ENCODE measurements around the gene ADAM12. TPM values are rescaled to one million over a fixed set of nuclear protein-coding genes. Genes with fewer than 3 reads are reported as not detected.
A peak's percentile ranks its signal among the peaks of the same experiment; 100 is the strongest.

The ADAM12 gene
- total RNA-seq, 1 donor from 2014 or later = 24.7 TPM

DNA sequence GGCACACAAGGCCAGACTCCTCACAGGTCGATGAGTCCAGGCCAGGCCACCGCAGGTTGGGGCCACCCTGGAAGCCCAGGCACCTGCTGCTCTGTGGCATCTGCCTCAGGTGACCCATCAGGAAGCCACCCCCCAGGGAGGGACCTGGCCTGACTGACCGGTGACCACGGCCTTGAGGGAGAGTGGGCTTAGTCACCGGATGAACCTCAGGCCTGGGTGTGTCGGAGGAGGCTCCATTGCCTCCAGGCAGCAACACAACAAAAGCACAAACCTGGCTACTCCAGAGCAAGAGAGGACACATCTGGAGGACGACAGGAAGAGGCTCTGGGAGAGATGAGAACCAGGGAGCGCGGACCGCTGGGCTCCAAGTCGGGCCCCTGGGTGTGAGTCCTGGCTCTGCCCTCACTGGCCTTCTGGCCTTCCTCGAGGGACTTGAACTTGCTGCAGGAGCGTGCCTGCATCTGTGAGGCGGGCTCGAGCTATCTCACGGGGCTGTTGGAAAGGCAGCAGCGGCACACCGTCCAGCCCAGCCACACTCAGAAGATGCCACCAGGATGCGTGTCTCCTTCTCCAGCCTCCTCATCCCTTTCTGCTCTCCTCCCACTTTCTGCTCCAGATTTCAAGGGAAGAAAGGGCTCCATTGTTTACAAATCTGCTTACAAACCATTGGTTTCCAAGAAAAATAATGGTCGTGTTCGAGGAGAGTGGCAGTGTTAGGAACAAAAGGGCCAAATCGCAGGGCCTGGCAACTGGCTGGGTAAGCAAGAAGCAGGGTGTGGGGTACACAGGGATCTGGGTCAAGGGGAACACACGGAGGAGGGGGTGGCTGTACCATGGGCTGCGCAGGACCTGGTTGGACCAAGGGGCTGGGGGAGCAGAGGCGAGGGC, 152.9 kb downstream of the ADAM12 start:
- DNase-seq = no peak

DNA sequence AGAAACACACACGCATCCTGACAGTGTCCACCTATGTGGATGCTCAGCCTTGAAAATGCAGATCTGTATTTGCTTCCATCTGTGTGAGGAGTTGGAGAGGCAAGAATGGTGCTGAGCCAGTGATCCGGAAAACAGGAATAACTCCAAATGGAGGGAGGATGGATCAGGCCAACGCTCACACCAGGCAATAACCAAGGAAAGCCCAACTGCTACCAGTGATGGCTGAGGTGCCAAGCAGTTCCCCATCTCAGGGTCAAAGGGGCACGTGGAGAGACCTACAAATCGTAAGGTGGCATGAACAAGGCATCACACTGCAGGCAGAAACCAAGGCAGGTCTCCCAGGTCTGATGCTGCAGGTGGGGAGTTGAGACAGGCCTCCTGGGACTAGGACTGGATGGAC, 153.6 kb downstream of the ADAM12 start:
- DNase-seq = no peak

DNA sequence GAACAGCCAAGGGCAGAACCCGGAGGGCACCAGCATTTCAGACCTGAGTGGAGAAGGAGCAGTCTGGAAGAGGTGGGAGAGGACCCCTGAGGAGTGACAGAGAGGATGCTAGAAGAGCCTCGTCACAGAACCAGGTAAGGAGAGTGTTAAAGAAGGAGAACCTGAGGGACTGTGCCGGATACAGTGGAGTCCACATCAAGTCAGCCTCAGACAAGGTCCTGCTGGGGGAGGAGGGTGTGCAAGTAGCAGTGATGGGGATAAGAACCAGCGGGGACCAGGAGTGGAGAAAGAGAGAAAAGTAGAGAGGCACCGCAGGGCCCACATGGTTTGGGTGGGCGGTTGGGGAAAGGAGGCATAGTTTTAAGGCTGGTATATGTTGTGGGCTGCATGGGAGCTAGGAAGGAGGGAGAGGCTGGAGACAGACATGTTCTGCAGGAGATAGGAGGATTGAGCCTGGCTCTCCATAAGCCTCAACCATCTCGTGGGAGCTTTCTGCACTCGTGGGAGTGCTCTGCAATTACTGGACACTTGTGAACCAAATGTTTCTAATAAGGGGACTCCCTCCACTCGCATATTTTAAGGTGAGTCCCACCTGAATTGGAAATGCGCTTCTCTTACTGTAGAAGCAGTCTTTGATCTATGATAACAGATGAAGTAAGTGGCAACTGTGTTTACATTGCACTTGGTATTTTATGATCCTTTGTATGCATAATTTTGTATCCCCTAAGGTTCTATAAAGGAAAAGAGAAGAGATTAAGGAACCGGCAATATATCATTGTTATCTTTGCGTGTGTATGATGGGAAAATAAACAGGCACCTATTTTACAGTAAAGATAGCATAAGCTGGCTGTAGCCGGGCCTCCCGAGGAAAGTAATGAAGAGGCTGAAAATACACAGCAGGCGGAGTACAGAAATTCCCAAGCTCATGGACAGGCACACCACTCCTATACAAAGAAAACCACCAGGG, 154.8 kb downstream of the ADAM12 start:
- DNase-seq = no peak

DNA sequence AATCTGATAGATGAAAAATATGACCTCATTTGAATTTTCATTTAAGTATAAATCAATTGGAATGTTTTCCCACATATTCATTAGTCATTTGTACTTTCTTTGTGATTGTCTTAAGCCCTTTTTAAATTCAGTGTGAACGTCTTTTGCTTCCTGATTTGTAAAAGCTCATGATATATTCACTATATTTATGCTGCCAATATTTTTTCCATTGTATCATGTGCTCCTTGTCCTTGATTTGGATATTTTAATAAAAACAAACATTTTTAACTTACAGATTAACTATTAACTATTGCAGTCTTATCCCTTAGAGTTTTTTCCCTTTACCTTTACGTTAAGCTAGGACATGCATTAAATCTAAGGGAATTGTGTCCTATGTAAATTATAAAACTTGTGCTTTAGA, 157.7 kb downstream of the ADAM12 start:
- DNase-seq = no peak

DNA sequence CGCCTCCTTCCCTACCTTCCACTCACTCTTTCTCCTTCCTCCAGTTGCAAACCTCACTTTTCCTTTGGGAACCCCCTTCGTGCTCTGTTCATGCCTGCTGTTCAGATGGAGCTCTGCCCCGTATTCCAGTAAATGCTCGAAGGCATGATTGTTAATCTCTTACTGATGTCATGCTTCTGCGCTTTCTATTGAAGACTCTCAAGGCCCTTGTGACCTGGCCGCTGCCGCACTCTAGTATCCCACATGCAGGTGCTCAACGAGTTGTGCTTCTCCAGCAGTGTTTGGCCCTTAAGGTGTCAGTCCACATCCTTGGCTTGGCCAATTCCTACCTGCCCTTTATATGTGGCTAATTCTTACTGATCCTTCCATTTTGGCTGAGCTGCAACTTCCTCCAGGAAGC, 158.6 kb downstream of the ADAM12 start:
- no peak for DNase-seq

DNA sequence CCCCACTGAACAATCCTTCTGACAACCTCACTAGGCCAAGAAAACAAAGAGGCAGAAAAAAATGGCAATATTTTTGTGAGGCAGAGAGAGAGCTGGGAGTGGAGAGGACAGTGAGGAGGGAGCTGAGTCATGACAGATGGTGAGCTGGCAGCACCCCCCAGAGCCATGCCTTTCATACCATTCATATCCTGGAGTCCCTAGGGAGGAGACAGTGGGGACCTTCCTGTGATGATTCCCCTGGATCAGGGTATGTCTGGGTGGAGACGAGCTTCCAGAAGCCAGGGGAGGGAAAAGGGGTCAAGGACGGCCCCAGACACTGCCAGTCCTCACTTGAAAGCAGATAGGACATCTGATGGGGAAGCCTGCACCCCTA, 160.5 kb downstream of the ADAM12 start:
- DNase-seq = no peak

DNA sequence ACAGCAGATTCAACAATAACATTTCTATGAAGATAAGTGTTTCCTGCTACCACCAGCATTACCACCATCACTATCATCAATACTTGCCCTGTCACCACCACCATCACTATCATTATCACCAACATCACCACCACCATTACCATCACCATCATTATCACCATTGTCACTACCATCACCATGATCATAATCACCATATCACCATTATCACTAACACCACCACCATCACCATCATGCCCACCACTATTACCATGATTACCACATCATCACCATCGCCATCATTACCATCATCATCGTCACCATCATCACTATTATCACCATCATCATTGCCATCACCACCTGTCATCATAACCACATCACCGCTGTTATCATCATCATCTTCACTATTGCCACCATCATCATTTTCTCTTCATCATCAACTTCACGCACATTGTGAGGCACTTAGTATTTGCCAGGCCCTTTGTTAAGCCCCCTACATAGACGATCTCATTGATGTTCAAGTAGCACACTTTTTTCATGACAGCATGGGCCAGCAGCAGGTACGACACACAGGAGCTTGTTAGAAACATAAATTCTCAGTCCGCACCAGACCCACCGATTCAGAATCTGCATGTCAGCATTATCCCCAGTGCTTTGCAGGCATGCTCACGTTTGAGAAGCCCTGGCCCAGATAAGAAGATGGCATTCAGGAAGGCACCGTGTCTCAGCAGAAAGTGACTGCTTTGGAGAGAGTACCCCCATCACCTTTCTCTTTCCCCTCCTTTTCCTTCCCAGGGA, 161.1 kb downstream of the ADAM12 start:
- DNase-seq = no peak

DNA sequence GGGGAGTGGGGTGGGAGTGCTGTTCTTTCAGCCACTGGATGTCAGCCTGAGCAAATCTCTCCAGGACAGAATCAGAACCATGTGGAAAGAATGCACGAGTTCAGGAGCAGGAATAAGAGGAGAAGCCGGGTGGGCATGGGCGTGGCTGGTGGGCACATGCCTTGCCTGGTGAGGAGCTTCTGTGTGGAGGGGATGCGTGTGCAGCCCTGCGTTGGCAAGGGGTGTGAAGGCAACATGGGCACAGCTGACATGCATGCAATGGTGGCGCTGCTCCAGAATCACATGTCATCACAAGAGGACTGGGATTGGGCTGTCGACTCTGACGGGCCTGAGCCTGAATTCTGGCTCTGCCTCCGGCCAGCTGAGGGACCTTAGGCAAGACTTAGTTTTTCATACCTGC, 162.1 kb downstream of the ADAM12 start:
- no peak for DNase-seq

DNA sequence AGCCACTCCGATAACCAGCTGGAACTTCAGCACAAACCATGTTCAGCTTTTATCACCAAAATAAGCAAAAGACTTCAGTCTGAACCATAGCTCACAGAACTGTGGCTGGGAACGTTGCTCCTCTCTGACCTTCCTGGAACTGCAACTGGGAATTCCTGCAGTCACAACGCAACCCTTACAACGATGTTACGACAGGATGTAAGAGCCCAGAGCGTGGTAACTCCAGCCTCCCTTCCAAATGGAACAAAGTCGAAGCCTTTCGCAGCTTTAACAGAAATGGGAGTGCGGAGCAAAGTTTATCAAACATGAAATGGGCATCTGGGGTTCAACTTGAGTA, 162.6 kb downstream of the ADAM12 start:
- no peak for DNase-seq

DNA sequence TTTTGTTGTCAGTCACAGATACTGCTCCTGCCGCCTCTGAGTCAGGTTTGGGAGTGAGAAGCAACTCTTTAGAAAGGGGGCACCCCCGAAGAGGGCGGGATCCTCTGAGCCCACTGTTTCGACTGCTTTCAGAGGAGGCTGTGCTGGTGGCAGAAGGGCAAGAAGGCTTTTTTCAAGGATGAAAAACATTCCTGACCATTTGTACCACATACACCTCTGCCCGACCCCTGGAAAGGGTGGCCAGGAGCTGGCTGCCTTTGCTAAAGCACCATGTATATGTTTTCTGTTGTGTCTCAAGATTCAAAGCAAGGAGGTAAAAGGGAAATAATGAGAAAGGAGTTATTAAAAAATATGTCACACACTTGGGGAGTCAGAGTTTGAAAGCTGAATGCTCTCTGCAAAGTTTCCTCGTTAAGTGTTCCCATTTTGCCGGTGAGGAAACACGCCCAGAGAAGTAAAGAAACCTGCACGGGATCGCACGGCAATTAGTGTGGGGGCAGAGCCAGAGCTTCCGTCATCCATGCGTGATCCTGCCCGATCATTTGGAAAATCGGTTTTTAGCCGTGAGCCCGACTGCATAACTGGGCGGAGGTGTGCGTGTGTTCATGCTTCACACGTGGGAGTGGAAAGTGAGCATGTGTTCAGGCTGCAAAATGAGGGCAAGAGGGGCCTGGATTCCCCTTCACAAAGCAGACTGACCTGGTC, 163.2 kb downstream of the ADAM12 start:
- no peak for DNase-seq

DNA sequence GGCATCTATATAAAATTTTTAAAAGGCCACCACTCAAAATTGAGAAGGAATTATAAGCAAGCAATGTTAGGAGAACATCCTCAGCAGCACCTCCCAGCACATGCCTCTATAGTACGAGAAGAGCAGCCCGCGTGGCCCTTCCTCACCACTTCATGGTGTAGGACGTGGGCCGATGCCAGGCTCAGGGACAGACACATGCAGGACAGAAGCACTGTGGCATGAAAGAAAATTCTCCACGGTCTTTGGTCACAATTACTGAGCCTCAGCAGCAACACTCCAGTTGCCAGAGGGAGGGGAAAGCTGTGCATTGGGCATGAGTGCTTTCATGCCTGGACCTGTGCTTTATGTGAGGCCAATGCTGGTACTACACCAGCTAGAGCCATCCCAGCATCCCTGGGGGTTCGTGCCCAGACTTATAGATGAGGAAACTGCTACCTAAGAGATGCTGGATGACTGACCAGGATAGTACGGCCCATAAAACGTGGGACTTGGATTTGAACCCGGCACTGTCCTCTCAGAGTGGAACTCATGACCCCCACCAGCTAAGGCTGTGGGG, 164.7 kb downstream of the ADAM12 start:
- DNase-seq = no peak

DNA sequence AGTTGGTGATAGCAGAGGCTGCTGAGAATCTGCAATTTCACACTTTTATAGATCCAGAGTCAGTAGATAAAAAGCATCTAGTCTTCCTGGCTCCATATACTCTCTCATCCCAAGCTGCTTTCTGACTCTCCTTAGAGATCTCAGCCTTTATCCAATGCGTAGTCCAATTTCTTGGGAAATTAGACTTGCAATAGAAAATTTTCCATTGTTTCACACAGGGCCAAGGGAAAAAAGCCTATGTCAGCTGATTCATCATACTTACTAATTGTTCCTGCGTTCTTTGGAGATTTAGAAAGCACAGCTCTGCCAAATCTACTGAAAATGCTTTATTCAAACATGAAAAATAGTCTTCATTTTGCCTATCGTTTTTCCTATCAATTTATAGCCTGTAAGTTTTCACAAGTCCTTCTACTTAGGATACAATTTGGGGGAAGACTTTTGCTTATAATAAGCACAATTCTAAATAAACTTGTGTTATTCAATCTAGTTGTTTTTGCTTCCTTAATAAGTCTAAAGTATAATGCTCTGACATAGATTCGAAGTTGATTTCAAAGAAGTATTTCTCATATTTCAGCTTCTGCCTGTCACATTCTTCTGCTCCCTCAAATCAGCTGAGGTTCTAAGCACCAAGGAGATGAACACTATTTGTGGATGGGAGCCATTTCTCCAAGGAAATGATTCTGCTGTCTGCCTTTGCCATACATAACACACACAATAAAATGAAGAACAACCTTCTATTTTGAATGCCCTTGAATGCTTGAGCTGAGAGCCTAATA, 165.4 kb downstream of the ADAM12 start:
- DNase-seq = peak; percentile 62

DNA sequence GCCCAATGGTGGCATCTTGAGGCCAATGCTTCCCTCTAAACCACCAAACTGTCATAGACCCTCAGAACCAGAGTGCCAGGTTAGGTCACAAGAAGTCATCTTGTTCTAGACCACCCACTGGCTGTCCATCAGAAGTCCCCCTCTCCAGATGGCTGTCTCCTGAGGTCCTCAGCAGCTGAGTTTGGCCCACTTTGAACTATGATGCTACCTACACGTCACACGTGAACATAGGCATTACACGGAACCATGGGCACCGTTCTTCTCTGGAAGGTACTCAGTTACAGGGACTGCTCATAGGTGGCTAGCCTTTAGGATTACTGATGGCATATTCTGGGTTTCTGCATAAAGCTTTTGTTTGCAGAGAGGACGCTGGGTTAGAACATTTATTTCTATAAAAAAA, 166.4 kb downstream of the ADAM12 start:
- no peak for DNase-seq

DNA sequence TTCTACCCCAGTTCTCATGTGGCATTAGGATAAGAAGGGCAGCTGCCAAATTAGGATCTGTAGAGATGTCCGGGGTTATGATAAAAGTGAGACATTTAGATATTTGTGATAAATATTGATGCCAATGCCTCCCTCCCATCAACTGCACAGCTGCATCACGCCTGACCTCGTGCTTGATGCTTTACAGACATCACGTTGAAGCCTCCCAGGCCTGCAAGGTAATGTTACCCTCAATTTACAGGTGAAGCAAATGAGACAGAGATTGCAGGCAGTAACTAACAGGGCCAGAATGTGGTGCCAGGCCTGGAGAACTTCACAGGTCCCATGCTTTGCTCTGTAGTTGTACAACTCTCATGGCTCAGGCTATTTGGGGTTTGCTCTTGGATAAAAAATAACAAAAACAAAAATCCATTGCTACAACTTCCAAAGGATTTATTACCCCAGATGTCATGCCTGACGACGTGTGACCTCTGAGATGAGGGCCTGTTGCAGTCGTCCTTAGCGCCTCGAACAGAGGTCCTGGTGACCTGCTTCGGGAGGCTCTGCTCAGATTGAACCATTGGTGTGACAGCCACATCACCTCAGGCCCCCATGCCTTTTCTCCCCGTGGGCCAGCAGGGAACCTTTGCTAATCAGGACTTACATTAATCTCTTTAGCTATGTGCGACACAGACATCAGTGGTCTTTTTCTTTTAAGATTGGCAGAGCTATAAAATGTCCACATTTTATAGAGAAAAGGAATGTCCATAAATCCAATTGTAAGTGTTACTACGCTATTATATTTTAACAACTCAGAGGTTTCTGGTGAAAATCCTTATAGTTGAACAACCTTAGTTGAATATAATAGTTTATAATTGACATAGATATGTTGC, 169.3 kb downstream of the ADAM12 start:
- DNase-seq = no peak

DNA sequence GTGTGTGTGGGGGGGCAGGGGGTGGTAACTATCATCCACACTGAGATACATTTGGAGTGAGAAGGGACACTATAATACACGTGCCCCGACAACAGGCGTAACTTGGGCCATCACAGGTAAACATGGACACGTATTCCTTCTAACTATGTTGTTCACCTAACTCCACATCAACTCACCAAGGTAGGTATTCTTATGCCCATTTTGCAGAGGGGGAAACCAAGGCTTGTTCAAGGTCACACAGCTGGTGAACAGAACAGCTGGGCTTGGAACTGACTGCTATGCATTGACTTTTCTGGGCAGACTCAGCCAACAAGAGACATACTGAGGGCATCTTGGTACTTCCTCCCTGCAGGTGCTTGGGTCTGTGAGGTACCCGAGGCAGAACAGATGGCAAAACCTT, 170.1 kb downstream of the ADAM12 start:
- DNase-seq = no peak

DNA sequence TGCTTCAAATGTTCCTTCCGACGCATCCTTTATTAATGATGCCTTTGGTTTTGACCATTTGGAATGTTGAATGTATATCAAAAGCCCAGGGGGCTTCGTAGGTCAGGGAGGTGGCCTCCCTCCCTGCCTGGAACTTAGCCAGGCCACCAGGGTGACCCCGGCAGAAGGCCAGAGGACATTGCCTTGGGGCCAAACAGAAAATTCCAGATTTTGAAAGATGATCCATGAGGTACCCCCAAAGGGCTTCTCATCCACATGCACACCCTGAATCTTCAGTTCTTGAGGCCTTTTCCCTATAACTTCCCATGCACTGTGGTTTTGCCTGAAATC, 171.7 kb downstream of the ADAM12 start:
- DNase-seq = no peak

DNA sequence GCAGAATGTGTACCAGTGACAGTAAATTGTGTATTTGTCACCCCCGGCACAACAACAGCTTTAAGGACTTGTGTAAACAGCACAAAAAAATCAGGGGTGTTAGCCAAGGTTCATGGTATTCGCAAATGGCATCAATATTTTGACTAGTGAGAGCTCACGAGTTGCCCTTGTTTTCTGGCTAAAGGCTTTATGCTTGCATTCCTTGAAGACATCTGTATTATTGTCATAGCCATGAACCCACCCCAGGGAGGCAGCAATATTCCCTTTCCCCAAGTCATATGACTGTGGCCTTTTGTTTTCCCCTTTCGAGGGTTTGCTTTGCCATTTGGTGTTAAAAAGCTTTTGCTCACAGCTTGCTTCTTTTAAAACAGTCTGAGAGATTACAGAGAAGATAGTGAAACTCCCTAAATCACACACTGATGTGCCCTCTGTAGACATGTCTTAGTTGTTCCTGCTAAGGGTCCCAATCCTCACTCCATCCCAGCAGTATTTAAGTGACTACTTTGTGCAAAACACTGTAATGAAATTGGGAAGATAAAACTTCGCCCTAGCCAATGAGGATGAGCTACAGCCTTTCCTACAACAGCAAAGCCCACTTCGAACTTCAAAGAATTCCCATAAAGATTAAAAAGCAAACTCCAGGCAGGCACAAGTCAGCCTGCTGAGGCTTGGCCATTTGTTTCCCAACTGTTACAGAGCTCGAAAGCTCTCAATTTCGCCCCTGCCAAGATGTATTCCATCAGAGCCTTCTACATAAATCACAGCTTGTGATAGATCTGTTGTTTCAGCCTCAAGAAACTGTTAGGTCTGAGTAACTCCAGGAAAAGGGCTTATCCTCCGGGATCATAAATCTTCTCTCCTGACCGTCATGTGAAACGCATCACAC, 172.3 kb downstream of the ADAM12 start:
- DNase-seq = peak; percentile 62

DNA sequence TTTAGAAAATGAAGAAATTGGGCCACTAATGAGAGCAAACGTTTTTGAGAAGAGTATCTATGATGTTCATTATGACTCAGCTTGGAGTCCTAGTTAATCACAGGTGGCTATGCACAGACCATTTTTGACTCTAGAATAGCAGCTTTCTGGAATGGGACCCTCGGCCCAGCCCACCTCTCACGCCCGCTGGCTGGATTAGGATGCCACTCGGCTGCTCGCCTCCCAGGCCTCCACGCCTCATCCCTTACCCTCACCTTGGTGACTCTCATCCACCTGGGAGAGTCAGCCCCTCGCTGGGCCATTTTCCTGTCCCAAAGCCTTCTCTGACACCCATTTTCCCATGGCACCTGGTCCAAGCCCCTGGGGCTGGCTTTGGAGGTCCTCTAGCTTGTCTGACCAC, 173.6 kb downstream of the ADAM12 start:
- DNase-seq = no peak

DNA sequence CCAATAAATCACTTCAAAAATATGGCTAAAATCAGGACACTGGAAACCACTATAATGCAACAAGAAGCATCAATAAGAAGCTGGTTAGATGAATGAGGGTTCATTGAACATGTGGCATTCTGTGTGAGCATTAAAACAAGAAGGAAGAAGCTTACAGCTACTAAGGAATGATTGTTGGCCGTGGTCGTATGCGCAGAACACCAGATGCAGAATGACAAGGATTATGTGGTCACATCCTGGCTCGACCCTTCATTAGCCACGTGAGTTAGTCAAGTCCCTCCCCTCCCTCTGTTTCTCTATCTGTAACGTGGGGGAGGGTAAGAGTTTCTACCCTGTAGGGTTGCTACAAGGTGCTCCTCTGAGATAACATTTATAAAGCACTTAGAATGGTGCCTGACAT, 174.3 kb downstream of the ADAM12 start:
- DNase-seq = no peak

All from tongue (tissue), 2 donors.